GM12864 (cell line): ENCODE results near the gene NECTIN4.

ENCODE experiments used
- DNase-seq: peaks from one replicate; pipeline ENCODE4 v3.0.0-alpha.2; 2011; ENCODE audit warnings: low read depth
- H3K4me3 ChIP-seq: 2 replicates; pipeline ENCODE4 v1.5.1; 2011; ENCODE audit warnings: mild to moderate bottlenecking, low read depth, low read length, control low read depth
- TF ChIP-seq, protein P1 (sequence below): IDR thresholded peaks from 2 replicates; pipeline ENCODE4 v1.5.1; 2011; ENCODE audit warnings: low read depth, mild to moderate bottlenecking, moderate library complexity, low read length, control low read depth, inconsistent platforms; ENCODE audit errors: missing control alignments

Gene NECTIN4

DNA sequence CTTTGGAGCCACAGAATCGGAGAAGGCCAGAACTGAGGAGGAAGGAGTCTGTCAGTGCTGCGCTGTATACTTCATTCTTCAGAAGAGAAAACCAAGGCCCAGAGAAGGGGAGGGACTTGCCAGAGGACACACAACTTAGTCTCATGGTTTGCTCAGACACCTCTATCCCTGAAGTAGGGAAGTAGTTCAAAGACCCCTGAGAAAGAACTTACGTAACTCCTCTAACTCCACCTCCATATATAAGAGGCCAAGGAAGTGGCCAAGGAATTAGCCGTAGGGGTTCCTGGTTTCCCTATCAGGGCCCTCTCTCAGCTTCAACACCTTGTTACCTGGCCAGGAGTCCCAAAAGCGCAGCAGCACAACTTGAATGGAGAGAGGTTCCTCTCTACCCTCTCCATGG is 580 bp upstream of the NECTIN4 start:
- TF ChIP-seq, protein P1, sequence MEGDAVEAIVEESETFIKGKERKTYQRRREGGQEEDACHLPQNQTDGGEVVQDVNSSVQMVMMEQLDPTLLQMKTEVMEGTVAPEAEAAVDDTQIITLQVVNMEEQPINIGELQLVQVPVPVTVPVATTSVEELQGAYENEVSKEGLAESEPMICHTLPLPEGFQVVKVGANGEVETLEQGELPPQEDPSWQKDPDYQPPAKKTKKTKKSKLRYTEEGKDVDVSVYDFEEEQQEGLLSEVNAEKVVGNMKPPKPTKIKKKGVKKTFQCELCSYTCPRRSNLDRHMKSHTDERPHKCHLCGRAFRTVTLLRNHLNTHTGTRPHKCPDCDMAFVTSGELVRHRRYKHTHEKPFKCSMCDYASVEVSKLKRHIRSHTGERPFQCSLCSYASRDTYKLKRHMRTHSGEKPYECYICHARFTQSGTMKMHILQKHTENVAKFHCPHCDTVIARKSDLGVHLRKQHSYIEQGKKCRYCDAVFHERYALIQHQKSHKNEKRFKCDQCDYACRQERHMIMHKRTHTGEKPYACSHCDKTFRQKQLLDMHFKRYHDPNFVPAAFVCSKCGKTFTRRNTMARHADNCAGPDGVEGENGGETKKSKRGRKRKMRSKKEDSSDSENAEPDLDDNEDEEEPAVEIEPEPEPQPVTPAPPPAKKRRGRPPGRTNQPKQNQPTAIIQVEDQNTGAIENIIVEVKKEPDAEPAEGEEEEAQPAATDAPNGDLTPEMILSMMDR, result no peak
- DNase-seq, result no peak
- H3K4me3 ChIP-seq, result no peak overlapping the region

DNA sequence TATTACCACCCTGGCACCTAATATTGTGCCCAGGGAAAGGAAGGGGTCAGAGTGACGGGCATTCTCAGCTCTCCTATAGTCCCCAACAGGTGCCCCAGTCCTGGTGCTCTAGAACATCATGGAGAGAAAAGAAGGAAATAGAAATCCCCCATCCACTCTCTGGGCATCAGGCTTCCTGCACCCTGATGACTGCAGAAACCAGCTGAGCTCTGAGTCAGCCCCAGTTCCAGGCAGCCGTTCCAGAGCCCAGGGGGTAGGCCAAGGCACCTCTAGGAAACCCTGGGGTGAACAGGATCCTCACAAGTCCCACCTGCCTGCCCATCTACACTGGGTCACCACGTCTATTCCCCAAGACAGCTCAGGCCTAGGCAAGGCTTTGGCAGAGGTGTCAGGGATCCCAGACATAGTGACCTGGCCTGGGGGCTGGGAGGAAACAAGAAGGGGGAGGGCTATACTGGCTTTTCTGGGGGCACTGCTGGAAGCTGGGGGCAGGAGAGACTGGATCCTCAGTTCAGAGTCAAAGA is 709 bp downstream of the NECTIN4 start:
- TF ChIP-seq, protein P1, result no peak
- DNase-seq, result no peak
- no peak overlapping the region for H3K4me3 ChIP-seq

DNA sequence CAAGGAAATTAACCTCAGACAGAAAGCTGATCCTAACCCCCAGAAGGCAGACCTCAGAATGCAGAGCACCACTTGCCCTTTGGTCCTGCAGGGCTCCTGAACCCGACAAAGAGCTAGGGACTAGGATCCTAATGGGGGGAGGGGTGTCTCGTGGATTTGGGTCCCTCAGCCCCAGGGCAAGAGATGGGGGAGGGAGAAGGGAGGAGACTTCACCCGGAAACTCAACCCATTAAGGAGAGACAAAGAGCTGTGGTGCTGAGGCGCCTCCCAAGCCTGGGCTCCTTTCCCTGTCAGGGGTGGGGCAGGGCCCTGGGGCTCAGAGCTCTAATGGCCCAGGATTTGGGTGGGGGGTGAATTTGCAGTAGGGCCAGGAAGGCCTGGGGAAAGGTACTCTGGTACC is 2.9 kb downstream of the NECTIN4 start:
- no peak overlapping the region for H3K4me3 ChIP-seq
- no peak for DNase-seq
- TF ChIP-seq, protein P1, result no peak

DNA sequence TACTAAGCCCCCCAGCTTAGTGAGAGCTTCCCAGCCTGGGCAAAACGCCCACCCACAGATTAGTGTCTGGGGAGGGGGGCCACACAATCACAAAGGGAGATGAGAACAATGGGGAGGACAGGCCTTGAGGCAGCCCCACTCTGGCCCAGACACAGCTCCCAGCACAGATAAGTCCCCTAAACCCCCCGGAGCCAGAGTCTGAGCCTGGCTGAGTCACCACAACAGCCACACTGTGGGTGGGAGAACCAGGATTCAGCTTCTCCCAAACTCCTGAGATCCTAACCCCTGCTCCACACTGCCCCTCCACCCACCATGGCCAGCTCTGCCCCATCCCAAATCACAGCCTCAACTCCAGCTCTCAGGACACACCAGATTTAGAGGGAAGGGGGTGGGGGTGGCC is 4.2 kb downstream of the NECTIN4 start:
- no peak for DNase-seq
- TF ChIP-seq, protein P1, result no peak
- no peak overlapping the region for H3K4me3 ChIP-seq

DNA sequence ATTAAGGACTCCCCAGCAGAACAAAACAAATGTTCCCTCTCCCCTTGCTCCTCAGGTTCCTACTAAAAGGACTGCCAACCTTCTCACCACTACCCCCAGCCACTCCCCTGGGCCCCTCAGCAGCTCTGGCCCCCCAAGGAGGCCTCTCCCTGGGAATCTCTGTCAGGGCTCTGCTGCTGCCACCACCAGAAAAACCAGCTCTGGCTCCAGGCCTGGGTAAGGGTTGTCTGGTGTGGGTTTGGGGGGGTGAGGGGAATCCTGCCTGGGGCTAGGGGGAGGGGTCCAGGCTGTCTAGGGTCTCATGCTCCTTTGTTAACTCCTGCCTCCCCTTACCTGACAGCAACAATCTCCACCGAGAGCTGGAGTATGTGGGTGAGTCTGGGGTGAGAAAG is 4.8 kb downstream of the NECTIN4 start:
- TF ChIP-seq, protein P1, result no peak
- H3K4me3 ChIP-seq, result no peak overlapping the region
- no peak for DNase-seq

DNA sequence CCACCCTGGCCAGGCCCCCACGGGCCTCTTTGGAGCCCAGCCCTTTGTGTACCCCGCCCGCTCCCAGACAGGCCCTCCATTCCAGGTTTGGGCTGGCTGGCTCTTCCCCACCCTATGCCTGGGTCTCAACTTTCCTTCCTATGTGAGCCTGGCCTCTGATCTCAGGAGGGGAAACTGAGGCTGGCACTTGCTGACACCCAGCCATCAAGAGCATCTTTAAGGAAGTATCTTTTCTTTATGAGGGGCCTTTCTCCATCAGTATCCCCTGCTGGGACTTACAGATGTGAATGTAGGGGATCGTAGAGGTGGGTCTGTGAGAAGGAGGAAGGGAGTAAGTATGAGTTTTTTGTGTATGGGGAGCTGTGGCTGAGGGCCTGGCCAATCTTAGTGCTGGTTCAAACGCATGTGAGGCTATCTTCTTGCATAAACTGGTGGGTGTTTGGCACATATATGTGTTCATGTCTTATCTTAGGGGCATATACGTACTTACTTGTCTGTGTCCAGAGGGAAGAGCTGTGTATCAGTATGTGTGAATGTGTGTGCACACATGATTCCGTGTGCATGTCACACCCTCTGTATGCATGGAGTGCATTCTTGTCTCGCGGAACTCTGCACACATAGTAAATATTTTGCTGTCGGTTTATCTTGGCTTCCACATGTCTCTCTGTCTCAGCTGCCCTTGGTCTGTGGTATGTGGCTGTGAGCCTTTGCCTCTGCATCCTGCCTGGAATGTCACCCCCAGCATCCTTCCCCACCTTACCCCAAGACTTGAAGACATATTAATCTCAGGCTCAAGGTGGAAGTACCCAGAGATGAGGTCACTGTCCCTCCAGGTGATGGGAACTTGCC is 5.4 kb downstream of the NECTIN4 start:
- no peak overlapping the region for H3K4me3 ChIP-seq
- TF ChIP-seq, protein P1, result no peak
- DNase-seq, result no peak
